HepG2 (cell line): ENCODE measurements around the gene CDA.

Experiments used
- ZFP36 ChIP-seq: fragments of 150-350 bp; IDR thresholded peaks from 2 replicates; pipeline ENCODE4 v1.6.1; 2018; ENCODE audit warnings: borderline replicate concordance, low read length, low read depth; ENCODE audit not compliant: partially characterized antibody
- ZNF782 ChIP-seq: sonication (generic); formaldehyde crosslinking; IDR thresholded peaks from 2 replicates; pipeline ENCODE4 v1.4.0; 2020; ENCODE audit warnings: missing genetic modification reagents, mild to moderate bottlenecking, borderline replicate concordance

DNA sequence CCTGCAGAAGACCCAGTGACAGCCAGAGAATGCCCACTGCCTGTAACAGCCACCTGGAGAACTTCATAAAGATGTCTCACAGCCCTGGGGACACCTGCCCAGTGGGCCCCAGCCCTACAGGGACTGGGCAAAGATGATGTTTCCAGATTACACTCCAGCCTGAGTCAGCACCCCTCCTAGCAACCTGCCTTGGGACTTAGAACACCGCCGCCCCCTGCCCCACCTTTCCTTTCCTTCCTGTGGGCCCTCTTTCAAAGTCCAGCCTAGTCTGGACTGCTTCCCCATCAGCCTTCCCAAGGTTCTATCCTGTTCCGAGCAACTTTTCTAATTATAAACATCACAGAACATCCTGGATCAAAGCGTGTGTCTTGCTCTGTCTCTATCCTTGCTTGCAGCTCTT is 29.7 kb downstream of the CDA start:
- TF ChIP-seq ZFP36 (no peak), ZNF782 (CRISPR knock-in tag) (no peak)
